HG02642 (cell line): ENCODE results near the gene CALU.

ENCODE experiments used
- ATAC-seq: cut with Tn5 transposase; IDR thresholded peaks from one replicate; pipeline ENCODE4 v1.9.1; 2021; ENCODE audit warnings: mild to moderate bottlenecking; ENCODE audit not compliant: unreplicated experiment, poor library complexity

Gene CALU

DNA sequence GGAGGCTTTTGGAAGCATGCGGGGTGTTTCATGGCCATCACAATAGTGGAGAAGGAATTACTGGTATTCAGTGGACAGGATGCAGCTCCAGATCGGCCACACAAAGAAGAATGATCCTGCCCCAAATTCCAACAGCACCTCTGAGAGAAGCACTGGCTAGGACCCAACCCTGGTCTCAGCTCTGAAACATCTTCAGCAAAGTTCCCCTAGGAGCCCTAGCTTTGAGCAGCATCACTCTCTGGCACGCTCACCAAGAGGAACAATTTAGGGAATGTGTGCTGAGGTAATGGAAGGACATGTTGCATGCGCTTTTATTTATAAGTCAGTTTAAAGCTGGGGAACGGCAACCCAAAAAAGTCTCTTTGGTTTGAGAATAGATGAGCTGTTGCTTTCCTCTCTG, 42.0 kb downstream of the CALU start:
- no peak for ATAC-seq

DNA sequence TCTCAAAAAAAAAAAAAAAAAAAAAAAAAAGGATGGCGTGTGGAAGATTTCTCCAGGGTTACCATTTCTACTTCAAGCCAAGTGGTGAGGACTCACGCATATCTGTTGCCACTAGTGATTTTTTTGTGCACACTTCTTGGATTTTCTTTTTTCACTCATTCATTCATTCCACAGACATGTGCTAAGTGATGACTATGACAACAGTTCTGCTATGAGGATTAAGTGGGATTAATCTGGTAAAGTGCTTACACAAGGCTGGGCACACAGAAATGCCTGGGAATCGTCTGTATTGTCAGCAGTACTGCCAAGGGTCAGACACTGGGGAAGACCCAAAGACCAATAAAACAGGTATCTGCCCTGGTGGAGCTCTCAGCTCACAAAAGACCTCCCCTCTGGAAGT, 42.7 kb downstream of the CALU start:
- no peak for ATAC-seq

DNA sequence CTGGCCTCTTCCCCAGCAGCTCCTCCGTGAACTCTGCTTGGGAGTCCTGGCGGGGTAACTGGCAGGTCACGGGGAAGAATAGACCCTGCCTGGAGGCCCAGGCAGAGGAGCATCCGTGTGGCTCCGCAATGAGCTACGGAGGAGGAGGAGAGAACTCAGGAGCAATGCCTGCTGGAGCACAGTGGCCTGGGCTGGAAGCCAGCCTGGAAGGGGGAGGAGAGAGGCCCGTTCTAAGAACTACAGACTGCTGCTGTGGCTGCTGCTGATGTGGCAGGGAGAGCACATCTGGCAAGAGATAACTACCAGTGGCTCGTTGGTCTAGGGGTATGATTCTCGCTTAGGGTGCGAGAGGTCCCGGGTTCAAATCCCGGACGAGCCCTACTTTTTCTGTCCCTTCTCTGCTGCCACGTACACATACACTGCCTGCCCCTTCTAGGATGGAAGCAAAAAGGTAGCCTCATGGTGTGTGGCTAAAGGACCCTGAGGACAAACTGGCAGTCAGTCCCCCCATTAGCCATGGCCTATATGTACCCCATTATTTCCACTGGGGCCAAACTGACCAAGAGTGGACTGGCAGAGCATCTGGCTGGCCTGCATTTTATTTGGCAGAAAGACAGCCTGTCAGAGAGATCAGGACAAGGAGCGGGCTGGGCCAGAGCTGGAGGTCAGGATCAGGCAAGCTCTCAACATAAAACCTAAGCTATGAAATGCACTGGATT, 44.1 kb downstream of the CALU start:
- no peak for ATAC-seq

DNA sequence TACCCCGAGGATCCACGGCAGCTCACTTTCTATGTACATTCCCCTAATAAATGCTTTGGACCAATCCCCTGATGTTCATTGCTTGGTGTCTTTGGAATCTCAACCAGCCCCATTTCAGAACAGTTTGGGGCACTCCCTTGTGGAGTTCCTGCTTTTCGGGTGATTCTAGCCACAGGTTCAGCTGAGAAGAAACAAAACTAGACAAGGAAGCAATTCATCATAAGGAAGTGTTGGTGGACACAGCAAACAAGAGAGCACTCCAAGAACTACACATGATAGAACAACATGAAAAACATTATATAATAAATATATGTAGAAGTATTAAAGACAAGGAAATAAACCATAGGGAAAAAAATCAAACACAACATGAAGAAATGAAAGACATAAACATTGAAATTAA, 46.6 kb downstream of the CALU start:
- ATAC-seq, result no peak

DNA sequence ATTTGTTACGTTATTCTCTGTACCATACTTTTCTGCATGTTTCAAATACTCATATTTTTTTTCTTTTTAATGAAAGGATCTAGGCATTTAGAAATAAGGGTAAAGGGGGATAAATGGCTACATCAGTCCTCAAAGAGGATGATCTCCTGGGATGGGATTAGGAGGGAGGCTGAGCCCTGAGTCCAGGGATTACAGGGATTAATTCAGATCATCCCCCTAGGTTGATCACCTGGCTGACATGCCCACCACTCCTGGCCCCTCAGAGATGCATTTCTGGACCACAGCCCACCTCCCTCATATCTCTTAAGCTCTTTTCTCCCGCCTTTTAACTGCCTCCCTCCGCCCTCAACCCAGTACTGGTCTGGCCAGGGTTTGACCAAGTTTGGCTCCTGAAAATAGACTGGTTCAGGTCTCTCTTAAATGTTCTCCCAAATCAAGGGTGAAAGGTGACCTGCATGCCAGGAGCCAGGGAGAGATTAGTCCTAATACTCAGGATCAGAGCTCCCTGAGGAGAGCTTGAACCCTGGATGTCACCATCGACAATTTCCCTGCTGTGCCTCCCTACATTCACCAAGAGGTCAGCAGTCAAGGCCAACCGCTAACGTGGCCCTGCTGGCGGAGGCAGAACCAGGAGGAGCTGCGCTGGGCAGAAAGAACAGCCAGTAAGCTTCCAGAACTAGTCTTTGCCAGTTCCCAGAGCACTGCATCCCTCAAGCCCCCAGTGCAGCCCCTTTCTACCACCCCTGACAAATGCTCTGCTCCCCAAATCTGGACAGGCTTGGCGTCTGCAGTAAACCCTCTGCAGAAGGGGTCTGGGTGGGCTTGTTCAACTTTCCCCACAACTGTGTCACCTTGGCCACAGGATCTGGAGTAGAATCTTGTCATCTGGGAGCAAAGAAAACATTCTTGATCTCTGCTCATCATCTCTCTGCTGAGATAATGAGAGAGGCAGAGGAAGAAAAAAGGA, 49.6 kb downstream of the CALU start:
- no peak for ATAC-seq

DNA sequence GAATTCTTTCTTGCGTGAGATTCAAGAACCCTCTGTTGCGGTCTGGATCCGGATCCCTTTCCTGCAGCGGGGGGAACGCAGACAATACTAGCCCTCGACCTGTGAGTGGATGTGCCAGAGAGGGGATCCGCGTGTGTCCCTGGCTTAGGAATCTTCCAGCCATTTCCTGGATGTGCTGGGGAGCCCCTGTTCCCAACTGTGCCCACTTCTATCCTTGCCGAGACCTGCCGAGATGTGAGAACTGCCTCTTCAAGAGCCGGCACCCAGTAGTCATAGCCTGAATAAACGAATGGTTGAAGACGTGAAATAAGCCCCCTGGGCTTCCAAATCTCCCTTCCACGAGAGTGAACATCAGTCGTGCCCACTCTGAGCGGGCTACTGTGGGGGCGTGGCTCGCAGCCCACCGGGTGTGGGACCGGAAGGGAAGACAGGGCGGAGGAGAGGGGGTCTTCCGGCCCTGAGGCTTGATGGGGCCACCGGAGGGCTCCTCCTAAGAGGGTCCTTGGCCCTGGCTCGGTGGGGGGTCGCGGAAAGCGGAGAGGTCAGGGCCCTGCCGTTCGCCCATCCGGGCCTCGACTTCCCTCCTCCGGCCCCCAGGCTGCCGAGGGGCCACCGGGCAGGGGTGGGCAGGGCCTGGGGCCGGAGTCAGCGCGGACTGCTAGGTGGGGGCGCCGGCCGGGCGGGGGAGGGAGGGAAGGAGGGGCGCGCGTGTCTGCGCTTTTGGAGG, 51.3 kb downstream of the CALU start:
- peak; percentile 6 for ATAC-seq

DNA sequence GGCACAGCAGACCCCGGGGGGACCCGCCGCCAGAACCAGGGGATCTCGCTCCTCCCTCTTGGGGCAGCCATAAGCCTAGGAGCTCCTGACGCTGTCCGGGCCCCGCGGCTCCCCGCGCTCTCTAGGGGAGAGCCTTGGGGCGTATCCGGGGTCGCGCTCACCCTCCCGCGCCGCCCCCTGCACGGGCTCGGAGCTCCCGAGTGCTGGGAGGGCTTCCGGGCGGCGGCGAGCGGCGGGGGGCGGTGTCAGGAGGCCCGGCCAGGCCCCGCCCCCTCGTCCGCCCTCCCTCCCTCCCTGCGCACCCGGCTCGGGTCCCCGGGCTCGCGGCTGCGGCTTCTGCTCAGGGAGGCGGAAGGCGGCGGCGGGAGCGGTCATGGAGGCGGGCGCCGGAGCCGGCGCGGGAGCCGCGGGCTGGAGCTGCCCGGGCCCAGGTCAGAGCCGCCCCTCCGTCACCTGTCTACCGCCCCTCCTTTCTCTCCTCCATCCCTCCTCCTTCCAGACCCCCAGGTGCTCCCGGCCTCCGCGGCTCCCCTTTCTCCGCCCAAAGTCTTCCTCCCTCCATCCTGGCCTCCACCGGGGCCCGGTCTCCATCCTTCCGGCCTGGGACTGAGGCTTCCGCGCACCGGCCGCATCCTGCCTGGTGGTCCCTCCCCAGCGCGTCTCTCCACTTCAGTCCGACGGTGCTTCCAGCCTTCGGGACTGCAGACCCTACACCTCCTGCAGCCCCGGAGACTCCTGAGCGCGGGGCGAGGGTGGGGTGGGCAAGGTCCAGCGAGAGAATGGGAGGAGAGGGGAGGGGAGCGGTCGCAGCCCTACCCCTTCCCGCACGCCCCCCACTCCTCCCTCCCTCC, 52.2 kb downstream of the CALU start, which contains the start of gene CCDC136:
CCDC136 (plus strand) TSS at position 848 of the 851 bp plus-strand sequence. CDS start 444 bp downstream, outside the sequence.
- ATAC-seq, result peak; percentile 87

DNA sequence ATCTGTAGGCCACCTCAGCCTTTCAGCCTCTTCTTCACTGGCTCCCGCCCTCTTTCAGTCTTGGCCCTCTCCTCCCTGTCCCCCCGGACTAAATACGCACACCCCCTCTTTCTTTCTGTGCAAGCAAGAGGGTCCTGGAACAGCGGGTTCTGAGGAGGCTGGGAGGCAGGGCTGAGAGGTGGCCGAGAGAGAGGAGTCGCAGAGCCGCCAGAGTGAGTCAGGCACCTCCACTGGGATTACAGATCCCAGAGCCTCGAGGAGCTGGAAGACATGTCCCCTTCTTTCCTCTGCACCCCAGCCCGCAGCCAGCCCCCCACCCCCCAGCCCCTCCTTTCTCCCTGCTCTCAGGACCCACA, 52.8 kb downstream of the CALU start:
- ATAC-seq, result no peak

DNA sequence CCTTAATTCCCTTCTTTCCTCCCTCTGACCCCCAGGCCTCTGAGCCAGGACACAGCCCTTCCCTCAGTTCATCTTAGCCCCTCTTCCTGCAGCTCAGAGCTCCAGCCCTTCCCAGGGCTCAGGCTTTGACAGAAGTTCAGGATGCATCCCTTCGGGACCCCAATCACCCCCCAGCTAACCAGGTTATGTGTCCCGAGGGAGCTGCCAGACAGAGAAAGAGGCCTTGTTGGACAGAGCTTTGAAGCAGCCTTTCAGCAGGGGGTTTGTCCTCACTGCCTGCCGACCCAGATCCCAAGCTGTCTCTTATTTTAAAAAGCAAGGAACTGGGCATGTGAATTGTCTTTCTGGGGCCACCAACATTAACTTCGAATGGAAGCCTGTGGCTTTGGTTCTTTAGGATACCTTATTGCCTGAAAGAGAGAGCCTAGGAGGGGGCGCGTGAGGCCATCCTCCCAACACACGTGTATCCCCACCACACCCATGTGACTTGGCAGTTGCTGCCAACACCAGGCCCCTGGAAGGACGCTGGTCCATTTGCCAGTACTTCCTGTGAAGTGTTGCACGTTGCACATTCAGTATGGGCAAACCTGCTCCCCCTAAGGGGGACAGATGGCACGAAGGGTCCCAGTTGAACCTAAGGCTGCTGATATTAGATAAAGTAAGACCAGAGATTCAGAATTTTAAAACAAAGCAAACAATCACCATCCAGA, 53.5 kb downstream of the CALU start:
- ATAC-seq, result no peak

DNA sequence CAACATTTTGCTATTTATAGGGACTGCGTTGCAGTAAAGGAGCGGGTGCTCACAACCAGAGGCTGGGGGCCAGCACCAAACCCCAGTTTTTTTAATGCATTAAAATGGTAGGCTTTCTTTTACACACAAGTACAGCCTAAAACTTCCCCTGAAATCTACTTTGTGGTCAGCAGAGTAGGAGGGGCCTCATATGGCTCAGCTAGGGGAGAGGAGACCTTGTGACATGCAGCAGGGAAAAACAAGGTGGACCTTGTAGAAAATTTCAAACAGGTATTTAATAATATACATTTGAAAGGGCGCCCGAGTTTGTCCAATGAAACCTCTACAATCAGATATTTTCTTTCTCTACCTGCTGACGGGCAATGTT, 54.0 kb downstream of the CALU start:
- no peak for ATAC-seq

DNA sequence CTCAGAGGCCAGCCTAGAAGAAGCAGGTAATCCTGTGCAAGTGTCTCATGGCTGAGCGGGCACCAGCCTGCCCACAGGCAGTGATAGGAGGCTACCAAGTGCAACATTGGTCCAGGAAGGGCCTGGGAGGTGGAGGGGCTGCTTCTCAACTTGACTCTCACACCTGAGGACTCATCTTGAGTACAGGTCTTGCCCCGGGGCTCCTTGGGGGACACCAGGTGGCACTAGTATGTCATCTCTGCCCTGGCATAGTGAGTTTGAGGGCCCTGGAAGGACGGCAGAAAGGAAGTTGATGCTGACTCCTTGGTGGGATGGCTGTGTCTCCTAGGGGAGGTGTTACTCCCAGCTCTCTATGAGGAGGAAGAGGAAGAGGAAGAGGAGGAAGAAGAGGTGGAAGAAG, 54.9 kb downstream of the CALU start:
- no peak for ATAC-seq

DNA sequence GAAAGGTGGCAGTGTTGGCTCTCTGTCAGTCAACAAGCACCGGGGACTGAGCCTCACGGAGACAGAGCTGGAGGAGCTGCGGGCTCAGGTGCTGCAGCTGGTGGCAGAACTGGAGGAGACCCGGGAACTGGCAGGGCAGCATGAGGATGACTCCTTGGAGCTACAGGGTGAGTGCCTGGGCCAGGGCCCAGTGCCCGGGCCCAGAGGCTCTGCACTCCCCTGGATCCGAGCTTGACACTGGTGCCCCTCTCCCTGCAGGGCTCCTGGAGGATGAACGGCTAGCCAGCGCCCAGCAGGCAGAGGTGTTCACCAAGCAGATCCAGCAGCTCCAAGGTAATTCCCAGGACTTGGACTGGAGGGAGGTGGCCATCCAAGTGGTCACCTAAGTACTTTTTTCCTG, 55.3 kb downstream of the CALU start:
- ATAC-seq, result no peak

DNA sequence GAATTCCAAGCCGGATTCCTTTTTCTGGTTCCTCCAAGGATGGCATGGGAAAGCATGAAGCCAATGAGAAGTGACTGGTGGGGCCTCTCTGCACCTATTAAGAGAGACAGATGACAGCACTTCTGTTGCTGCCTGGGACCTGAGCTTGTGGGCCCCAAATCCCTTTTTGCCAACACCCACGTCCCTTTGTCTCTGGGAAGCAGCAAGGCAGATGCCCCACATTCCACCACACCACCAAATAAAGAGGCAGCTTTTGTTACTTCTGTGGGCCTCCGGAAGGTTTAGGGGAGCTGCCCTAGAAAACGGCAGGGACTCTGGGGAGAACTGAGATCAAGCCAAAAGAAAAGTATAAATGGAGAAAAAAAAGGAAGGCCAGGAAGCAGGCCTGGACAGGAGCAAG, 56.0 kb downstream of the CALU start:
- ATAC-seq, result no peak

DNA sequence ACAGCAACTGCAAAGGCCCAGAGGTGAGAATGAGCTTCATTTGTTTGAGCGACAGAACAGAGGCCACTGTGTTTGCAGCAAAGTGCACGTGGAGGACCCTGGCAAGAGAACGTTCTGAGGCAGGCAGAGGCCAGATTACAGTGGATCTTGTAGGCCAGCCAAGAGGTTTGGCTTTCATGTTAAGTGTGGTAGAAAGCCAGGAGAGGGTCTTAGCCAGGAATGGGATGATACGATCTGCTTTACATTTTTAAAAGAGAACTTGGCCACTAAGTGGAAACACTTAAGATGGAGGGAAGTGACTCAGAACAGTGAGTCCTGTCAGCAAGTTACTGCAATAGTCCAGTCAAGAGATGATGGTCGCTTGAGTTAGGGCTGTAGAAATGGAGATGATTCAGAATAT, 57.2 kb downstream of the CALU start:
- ATAC-seq, result no peak

DNA sequence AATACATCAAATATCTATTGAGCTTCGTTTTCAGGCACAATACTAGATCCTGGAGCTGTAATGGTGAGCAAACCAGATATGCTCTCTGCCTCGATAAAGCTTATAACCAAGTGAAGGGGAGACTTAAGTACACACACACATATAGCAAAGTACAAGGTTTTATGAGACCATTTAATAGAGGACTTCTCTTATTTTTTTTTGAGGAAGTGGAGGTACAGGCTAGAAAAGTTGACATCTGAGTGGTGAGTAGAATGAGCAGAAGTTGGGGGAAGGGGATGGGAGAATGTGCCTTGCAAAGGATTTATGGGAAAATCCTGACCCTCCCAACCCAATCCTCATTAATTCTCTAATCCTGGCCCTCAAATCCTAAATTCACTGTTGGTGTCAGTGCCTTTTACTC, 60.3 kb downstream of the CALU start:
- ATAC-seq, result no peak

DNA sequence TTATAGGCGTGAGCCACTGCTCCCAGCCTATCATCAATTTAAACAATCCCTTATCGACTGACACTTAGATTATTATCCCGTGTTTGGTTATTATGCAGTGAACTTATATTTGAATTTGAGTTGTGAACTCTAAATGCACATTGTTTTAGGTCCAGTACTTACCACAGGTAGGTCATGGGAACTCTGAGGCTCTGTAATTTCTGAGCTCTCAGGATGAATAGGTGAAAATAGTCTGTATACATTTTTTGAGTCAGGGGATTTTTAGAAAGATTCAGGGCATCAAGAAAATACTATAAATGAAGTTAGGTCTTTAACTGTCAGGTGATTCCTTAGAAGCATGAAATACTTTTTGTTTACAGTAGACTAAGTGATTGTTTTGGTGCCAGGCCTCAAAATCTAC, 61.4 kb downstream of the CALU start:
- ATAC-seq, result no peak

DNA sequence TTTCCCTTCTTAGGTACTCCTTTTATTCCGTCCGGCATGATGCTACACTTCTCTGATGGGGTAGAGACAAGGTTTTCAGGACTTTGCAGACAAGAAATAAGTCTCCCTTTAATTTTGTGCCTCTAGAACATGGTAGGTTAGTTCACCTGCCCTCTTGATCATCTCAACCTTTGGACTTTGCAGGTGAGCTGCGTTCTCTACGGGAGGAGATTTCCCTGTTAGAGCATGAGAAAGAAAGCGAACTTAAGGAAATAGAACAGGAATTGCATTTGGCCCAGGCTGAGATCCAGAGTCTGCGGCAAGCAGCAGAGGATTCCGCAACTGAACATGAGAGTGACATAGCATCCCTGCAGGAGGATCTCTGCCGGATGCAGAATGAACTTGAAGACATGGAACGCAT, 61.8 kb downstream of the CALU start:
- ATAC-seq, result no peak

DNA sequence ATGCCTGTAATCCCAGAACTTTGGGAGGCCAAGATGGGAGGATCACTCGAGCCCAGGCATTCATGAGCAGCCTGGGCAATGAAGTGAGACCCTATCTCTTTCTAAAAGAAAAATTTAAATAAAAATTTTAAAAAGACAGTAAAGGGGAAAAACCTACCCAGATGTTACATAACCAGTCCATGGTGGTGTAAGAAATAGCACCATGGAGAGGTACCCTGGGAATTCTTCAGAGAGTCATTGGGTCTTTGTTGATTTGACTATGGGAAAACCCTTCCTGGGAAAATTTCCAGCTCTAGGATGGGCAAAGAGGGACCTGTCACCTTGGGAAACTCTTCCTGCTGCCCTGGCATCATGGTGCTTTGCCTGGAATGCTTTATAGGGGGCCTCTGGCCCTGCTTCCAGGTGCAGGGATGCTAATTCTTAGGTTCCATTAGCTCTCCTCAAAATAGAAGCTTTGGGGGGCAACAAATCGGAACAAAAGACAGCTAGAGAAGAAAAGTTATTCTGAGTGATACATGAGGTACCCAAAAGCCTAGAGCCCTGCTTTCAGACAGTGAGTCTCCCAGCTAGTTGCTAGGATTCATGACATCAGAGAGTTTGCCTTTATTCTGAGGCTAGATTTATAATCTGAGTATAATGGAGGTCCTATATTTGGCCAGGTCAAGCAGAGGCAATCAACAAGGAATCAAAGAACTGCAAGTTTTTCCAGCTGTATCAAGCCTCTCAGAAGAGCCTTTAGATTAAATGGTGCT, 62.7 kb downstream of the CALU start:
- ATAC-seq, result no peak

DNA sequence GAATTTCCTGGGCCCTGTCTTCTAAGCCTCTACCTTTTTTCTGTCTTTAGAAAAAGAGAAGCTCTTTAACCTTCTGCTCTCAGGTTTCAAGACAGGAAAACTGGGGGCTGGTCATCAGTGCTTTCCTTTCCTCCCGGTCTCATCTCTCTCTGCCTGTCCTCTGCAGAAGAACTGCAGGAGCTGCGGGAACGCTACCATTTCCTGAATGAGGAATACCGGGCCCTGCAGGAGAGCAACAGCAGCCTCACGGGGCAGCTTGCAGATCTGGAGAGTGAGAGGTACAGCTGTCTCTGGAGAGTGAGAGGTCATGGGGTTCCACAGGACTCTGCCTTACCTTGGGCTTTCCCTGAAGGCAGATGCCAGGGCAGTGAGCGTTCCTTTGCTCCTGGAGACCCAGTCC, 65.3 kb downstream of the CALU start:
- ATAC-seq, result no peak
